Hematopoietic multipotent progenitor cell (in vitro differentiated cells): ENCODE results near the gene C8G. TPM values are rescaled to one million over a fixed set of nuclear protein-coding genes. Genes with fewer than 3 reads are reported as not detected.

Experiments used
- DNase-seq, 3 donors: peaks; one replicate each; pipeline ENCODE4 v3.0.0-alpha.2; 2011 to 2015; ENCODE audit warnings: low read depth in 2 of 3, low spot score in 2 of 3
- total RNA-seq: library from RNA; depleted of rRNA; stranded (reverse); fragments of >200 nt; gene quantifications from one replicate; pipeline ENCODE4 v1.2.3, GENCODE V29; 2012

The C8G gene
- total RNA-seq, 1 donor, result 0.81 TPM

DNA sequence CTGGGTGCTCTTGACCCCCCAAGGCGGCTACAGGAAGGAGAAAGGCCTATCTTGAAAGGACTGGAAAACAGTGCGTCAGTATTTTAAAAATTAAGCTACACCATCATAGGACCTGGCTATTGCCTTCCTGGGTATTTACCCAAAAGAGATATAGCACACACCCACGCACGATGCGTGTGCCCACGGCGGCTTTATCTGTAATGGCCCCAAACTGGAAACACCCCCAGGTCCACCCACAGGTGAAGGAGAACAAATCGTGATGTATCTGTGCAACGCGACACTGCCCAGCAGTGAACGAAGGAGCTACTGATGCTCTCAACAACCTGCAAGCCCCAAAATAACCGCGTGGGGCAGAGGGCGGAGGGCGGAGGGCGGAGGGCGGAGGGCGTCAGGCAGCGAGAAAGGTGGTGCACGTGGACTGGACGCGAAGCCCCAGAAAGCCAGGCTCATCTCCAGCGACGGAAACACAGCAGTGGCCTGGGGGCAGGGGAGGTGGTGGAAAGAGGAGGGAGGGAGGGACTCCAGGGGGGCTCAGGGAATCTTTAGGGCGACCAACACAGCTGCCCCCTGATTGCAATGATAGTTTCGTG is 19.9 kb downstream of the C8G start:
- no peak for DNase-seq

DNA sequence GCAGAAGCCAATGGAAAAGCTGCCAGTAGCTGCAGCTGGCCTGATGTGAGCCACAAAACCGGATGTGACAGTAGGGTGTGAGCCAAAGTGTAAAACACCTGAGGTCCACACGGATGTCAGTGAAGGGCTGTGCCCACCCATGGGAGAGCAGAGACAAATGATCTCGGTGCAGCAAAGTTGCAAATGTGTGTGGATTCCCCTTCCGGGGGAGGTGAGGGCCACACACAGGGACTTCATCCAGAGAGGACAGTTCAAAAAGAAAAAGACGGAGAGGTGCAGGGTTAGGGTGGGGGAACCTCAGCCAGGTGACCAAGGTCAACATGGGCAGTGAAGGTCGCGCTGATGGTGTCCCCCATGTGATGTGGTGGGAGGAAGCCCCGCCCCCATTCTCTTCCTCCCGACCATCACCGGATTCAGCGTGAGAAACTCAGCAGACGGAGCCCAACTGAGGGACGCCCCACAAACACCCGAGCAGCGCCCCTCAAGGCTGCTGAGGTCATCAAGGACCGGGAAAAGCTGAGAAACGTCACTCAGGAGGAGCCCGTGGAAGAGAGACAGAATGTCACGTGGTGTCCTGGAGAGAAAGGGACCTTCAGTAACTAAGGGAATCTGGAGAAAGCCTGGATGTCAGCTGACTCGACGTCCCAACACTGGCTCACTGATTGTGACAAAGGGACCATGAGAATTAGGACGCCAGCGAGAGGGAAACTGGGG is 20.9 kb downstream of the C8G start:
- DNase-seq, result no peak

DNA sequence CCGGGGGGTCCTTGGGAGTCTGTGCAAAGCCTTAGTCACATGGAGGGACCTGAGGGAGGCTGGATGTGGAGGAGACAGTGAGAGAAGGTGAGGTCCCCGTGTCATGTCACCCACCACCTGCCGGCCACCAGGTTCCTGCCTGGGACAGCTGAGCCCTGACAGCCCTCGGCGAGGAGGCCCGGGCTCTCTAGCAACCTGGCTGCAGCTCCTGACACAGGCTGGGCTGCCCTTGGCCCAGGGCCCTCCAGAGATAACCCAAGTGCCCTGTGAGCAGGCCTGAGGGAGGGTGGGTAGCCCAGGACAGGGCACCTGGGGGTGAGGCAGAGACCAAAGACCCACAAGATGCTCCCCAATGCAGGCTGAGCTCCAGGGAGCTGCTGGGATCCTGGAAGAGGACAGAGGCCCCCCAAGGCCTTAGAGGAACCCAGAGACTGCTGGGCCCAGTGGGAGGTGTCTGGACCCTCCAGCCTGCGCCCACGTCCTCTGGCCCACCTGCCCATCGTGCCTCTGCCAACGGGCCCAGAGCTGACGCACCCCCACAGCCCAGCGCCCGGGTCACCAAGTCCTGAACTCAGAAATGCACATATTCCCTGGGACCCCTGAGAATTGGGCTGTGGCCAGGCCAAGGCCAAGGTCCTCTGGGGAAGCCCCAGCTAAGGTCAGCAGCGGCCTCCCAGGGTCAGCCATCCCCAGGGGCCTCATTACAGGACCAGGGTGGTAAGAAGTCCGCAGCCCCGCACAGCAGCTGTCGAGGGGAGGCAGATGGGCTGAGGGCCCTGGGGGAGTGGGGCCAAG is 23.5 kb downstream of the C8G start:
- DNase-seq, result no peak

DNA sequence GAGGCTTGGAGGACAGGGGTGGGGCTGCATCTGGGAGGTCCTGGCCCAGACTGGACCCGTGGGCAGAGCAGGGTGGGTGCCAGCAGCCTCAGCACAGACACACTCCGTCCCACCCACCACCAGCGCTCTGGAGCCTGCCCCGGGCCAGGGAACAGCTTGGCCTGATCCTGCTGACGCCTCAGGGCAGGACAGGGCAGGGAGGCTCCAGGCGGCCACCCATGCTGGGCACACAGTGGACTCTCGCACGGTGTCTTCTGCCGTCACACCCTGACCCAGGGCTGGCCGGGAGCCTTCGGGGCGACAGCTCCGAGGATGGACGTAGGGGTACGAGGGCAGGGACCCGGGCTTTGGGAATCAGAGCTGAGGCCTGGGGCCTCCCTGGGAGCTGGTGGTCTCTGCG is 24.1 kb downstream of the C8G start:
- DNase-seq, result no peak

DNA sequence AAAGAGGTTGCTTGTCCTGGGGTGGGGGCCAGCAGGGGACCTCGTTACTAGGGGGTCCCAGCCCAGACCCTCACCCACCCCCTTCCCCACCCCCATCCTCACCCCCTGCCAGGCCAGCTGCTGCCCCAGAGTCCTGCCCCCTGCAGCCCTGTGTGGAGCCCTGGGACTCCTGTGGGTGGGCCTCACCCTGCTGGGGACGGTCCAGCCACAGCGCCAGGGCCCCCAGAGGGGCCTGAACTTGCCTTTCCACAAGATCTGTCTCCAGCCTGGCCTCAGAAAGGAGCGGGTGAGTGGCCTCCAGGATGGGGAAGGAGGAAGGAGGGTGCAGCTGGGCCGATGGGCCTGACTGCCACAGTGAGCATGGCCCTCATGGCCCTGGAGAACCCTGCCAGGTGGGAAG is 24.7 kb downstream of the C8G start:
- DNase-seq, result no peak

DNA sequence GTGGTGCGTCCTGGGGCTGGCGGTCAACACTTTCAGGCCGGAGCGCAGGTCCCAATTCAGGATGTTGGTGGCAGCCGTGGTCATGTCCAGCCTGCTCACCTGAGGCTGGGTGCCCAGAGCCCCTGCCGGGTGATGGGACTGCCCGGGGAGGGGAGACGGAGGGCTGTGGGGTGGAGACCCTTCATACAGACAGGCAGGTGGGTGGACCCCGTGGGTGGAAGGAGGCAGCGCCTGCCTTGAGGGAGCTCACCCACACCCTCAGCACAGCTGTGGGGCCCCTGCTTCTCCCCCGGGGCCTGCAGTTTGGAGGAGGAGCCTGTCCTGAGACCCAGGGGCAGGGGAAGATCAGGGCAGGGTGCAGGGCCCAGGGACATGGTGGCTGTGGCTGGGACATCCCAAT is 25.3 kb downstream of the C8G start:
- DNase-seq, result no peak

DNA sequence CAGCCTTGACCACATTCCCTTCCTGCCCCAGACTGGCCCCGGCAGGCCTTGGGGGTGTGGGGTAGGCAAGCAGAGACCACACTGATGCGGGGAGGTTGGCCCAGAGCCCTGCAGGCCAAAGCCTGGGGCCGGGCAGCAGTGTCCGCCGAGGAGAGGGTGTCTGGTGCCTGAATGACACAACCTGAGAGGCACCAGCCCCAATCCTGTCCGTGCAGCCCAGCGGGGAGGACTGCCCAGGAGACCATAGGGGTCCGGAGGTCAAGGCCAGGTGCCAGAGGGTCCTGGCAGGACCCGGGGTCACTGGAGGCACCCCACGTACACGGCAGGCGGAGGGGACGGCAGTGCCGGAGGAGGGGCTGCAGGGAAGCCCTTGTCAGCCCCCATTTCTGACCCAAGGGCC is 26.7 kb downstream of the C8G start:
- DNase-seq, result no peak

DNA sequence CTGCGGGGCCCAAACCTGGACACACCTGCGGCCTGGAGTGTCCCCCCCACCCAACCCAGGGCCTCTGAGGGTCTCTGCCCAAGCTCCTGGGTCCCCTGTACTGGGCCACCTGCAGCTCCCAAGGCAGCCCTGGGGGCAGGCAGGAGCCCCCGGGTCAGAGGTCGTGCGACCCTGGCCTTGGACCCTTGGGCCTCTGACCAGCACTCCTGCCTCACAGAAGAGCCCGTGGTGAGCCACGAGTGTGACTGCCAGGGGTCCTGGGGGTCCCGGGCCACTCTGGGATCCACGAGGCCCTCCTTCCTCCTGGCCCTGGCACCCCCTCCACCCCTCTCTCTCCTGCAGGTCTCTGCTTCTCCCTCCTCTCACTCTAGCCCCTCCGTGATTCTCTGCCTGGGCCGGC is 27.3 kb downstream of the C8G start:
- no peak for DNase-seq

DNA sequence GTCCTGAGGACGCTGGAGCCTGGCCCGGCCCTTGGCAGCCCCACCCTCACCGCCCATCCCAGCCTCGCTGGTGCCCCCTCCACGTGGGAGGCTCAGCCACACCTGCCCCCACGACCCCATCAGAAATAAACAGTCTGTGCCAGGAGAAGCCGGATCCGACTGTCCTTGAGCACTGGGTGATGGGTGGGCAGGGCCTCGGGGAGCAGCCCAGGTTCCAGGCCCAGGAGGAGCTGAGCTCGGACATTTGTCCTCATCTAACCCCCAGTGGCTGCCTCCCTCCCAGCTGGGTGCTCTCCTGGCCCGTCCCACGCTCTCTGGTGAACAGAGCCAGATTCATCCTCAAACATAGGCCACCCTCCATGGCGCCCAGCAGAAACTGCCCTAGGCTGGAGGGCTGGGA is 27.7 kb downstream of the C8G start:
- no peak for DNase-seq

DNA sequence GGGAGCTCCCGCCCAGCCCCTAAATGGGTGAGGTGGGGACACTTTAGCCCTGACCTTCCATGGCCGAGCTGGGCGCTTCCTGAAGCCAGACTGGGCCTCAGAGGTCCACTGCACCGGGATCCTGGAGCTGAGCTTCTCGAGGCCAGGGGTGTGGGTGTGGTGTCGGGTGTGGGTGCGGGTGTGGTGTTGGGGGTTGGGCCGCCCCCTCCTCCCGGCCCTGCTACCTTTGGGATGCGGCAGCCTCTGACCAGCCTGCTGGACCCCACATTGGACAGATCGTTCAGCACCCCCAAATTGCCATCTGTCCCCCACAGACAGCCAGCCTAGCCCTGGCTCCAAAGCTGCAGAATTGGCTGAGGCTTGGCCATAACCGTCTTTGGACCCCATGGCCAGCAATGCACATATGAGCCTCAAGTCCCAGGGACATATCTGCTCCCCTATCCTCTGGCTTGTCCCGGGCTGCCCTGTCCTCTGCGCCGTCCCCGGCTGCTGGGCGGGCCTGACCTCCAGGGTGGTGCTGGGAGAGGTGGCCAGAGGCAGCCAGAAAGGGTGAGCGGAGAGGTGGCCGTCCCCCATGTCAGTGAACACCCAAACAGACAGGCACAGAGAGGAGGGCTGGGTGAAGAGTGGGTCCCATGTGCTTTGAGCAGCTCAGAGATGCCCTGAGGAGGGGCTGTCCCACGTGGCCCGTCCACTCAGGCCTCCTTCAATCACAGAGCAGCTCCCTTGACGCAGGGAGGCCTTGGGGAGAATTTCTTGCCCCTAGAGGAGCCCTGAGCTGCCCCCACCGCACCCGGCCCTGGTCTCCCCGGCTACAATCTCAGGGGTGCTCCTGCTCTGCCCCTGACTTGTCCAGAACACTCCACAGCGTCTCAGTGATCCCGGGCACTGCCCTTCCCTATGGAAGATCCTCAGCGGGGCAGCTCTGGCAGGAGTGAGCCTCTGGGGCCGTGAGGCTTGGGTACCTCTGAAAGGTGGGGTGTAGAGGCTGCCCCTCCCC is 28.9 kb downstream of the C8G start:
- no peak for DNase-seq

DNA sequence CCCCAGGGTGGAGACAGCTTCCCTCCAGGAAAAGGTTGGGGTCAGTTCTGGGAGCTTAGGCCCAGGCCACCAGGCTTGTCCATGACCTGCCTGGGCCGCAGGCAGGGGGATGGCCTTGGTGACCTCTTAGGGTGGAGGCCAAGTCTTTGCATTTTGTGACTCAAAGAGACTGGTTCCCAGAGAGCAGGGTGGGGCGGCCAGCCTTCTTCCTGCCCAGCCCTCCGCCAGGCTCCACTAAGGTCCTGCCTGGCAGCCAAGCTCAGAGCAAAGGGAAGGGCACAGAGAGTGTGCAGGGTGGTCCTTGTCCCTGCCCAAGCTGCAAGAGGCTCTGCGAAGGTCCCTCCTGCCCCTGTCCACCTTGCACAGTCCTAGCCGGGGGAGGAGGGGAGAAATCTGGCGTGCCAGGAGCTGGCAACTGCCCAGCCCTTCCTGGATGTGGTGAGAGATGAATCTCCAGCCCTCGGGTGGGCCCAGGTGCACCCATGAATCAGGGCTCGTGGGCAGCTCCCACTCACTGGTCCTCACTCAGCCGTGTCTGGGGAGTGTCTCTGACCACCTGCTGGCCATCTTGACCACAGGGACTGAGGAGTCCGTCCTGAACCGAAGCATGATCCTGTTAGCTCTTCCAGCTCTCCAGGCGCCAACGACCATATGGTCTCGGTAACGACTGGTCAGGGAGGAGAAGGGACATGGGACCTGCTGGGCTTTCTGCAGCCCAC is 29.9 kb downstream of the C8G start:
- no peak for DNase-seq

DNA sequence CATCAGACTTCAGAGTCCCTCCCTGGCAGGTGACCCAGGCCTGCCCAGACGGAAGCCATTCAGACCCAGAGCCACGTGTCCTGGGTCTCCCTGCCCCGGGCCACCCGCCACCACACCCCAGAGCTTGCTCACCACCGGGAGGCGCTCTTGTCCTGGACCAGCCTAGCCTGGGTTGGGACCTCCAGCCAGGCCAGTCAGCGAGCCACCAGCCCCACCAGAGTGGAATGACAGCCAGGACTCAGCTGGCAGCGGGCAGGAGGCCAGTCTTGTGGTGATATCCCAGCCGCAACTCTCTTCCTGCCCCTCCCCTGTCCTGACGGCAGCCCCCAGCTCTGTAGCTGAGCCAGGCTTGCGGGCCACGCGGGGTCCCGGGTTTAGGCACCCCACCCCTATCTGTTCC is 30.6 kb downstream of the C8G start:
- peak in 2 of 3 donors; percentile 82 to 89 for DNase-seq

DNA sequence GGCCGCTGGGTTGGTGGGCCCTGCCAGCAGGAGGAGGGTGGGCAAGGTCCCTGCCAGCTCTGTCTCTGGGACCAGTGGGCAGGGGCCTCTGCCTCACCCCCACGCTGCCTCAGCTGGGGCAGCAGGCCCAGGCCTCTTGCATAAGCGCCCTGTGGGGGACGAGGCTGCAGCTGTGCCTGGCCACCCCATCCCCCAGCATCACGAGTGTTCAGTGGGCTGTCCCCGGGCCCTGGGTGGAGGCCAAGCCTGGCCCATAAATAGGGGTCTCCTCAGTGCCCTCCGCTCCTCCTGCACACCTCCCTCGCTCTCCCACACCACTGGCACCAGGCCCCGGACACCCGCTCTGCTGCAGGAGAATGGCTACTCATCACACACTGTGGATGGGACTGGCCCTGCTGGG is 32.2 kb downstream of the C8G start, which contains the start of gene PTGDS:
Gene PTGDS (plus strand): TSS at position 282 of the 400 bp plus-strand sequence. CDS start 75 bp downstream, at position 357.
- no peak for DNase-seq

DNA sequence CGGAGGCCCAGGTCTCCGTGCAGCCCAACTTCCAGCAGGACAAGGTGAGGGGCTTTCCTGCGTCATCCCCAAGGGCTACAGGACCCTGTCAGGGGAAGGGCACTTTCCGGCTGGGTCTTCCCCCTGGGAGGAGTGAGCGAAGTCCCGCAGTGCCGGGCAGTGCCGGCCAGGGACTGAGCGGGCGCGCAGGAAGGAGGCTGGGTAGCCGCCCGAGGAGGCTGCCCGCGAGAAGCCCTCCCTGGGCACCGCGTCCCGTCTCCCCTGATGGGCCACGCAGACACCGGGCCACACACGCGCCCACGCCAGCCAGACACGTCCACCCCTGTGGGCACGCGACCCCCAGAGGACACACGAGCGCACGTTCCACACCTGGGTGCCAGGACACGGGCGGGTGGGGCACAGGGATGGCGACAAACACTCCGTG is 32.6 kb downstream of the C8G start:
- DNase-seq, result no peak

DNA sequence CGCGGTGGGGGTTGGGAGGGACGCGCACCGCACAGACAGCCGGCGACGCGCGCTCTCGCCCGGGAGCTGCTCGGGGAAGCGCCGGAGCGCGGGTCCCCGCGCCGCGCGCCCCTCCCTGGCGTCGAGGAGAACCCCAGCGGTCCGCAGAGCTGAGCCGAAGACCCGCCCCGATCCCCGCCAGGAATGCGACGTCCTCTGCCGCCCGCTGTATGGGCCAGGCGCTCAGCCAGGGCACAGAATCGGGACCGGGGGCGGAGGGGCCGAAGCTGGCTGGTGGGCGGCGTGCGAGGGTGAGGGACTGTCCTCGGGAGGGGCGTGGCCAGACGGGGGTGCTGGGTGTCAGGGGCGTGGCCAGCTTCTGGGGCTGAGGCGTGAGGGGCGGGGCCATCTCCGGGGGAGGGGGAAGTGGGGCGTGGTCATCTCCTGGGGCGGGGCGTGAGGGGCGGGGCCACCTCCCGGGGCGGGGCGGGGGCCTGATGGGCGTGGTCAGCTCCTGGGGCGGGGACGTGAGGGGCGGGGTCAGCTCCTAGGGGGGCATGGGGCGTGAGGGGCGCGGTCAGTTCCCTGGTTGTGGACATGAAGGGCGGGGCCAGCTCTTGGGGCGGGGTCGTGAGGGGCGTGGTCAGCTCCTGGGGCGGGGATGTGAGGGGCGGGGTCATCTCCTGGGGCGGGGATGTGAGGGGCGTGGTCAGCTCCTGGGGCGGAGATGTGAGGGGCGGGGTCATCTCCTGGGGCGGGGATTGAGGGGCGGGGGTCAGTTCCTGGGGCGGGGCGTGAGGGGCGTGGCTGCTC is 33.2 kb downstream of the C8G start:
- DNase-seq, result peak; percentile 49 to 56 (median 55)

DNA sequence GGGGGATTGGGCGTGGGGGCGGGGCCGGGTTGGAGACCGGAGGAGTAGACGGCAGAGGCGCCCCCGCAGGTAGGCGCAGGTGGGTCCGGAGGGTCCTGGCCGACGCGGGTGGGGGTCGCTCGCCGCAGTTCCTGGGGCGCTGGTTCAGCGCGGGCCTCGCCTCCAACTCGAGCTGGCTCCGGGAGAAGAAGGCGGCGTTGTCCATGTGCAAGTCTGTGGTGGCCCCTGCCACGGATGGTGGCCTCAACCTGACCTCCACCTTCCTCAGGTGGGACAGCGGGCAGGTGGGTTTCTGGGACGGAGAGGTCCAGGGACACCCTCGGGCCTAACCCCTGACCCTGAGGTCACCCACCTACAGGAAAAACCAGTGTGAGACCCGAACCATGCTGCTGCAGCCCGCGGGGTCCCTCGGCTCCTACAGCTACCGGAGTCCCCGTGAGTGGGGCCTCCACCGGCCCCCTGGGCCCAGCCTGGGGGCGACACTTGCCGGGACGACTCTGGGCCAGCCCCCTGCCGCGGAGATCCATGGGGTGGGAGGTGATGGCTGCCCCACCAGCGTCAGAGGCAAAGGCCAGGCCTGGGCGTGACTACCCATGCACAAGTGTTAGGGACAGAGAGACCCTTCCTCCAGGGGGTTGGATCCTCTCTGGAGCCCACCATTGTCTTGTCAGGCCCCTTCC is 34.0 kb downstream of the C8G start:
- DNase-seq, result no peak

DNA sequence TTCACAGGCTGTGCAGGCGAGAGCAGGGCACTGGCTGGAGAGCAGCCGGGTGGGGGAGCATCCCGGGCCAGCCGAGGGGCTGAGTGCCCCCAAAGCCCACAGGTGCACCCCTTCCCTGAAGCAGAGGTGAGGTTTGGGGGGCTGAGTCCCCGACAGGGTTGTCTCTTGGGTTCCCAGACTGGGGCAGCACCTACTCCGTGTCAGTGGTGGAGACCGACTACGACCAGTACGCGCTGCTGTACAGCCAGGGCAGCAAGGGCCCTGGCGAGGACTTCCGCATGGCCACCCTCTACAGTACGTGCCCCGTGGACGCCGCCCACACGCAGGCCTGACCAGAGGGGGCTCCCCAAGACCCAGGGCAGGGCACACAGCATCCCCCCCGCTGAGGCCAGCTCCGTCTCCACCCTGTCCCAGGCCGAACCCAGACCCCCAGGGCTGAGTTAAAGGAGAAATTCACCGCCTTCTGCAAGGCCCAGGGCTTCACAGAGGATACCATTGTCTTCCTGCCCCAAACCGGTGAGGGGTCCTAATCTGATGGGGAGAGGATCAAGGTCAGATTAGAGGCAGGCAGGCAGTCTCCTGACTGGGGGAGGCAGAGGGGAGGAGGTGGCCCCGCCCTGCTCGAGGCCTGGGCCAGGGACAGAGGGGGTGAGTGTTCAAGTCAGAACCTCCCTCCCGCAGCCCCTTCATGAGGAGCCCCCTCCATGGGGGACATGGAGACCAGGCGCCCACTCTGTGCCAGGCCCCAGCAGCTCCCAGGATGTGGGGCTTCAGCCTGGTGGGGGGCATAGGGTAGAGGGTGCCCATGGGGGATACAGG is 34.9 kb downstream of the C8G start:
- no peak for DNase-seq
